ENCODE results near the gene SPATA3.

- TF ChIP-seq CTCF (conservative IDR thresholded peaks at IDR 0.05 in 1 of 2, IDR thresholded peaks at IDR 0.05 in 1 of 2; ENCODE audit: low read depth in 1 of 2, low read length in 2 of 2), result no peak
- no peak for TF ChIP-seq EZH2 (IDR thresholded peaks at IDR 0.05; ENCODE audit: low read length, missing control alignments)
Measured at GRCh38 chr2:230961091-230961491, 34.8 kb upstream of the SPATA3 start.
